Mesothelial cell of epicardium (in vitro differentiated cells): ENCODE results near the gene DENND2D. TPM values are rescaled to one million over a fixed set of nuclear protein-coding genes. Genes with fewer than 3 reads are reported as not detected.

Source experiments
- DNase-seq, 2 experiments: peaks; one replicate each; pipeline ENCODE4 v3.0.0; 2021; ENCODE audit warnings: low spot score in 2 of 2; ENCODE audit not compliant: unreplicated experiment in 2 of 2
- H3K27ac Mint-ChIP-seq: 2 replicates; pipeline ENCODE4 v1.8.0; 2021; ENCODE audit warnings: mixed read lengths
- H3K27me3 Mint-ChIP-seq: 2 replicates; pipeline ENCODE4 v1.8.0; 2021; ENCODE audit warnings: low read depth, mixed read lengths
- H3K36me3 Mint-ChIP-seq: 2 replicates; pipeline ENCODE4 v1.8.0; 2021; ENCODE audit warnings: mixed read lengths
- H3K4me1 Mint-ChIP-seq: 2 replicates; pipeline ENCODE4 v1.8.0; 2021; ENCODE audit warnings: mixed read lengths
- H3K4me3 Mint-ChIP-seq: 2 replicates; pipeline ENCODE4 v1.8.0; 2021; ENCODE audit warnings: mild to moderate bottlenecking, moderate library complexity, mixed read lengths
- H3K9me3 Mint-ChIP-seq: 2 replicates; pipeline ENCODE4 v1.8.0; 2021; ENCODE audit warnings: mixed read lengths
- total RNA-seq: library from RNA; stranded (reverse); gene quantifications from 3 replicates; pipeline ENCODE4 v1.2.1, GENCODE V29; 2021
- TF ChIP-seq, protein P1 (sequence below): fragments of 200-600 bp; sonication (generic); IDR thresholded peaks from one replicate; pipeline ENCODE4 v1.5.0; 2021; ENCODE audit warnings: antibody characterized with exemption; ENCODE audit not compliant: unreplicated experiment

The DENND2D gene
- total RNA-seq, 1 donor from 2014 or later: 4.8 TPM

DNA sequence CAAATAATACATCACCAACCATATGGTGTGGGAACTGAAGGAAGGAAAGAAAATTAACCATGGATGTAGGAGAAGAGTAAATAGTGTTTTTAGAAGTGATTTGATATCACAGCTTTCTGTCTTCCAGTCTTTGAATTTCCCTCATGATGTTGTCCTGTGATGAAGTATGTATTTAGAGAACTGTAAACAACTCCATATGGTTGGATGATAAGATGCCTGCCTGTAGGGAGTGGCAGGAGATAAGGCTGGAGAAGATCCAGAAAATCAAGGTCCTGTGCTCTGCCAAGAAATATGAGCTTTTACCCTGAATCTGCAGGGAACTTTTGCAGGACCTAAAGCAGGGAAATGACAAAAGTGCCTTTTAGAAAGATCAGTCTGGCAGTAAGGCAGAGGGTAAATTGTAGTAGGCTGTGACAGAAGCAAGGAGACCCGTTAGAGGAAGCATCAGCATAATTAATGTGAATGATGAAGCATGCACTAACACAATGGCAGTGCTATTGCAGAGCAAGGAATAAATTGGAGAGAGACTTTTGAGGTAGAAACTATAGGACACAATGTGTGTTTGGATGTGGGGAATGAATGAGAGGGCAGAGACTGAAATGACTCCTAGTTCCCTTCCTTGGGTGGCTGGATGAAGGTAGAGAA lies 38.5 kb downstream of the DENND2D start:
- H3K27ac Mint-ChIP-seq: peak overlapping the region; percentile 54

DNA sequence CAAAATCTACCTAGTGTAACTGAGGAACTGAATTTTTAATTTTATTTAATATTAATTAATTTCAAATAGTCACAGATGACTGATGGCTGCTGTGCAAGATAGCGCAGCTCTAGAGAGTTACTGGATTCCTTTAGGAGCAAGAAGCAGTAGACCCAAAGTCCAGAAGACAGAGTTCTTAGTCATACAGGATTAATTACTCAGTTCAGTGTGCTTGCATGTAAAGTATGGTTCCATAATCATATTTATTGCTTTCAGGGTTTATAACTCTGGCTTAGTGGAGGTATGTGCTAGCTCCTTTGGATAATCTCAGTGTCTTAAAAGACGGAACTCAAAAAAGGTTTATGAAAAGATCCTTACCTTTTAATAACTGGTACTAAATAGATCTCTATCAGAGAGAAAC lies 43.0 kb downstream of the DENND2D start:
- Mint-ChIP-seq H3K4me3 (no peak overlapping the region), H3K9me3 (peaks cover 20% of the 10 kb centered on the region), H3K27me3 (no peaks in the 10 kb centered on the region), H3K4me1 (peaks cover 14% of the 10 kb centered on the region), H3K36me3 (peaks cover 38% of the 10 kb centered on the region), H3K27ac (no peak overlapping the region)
- no peak for DNase-seq
- TF ChIP-seq, protein P1, sequence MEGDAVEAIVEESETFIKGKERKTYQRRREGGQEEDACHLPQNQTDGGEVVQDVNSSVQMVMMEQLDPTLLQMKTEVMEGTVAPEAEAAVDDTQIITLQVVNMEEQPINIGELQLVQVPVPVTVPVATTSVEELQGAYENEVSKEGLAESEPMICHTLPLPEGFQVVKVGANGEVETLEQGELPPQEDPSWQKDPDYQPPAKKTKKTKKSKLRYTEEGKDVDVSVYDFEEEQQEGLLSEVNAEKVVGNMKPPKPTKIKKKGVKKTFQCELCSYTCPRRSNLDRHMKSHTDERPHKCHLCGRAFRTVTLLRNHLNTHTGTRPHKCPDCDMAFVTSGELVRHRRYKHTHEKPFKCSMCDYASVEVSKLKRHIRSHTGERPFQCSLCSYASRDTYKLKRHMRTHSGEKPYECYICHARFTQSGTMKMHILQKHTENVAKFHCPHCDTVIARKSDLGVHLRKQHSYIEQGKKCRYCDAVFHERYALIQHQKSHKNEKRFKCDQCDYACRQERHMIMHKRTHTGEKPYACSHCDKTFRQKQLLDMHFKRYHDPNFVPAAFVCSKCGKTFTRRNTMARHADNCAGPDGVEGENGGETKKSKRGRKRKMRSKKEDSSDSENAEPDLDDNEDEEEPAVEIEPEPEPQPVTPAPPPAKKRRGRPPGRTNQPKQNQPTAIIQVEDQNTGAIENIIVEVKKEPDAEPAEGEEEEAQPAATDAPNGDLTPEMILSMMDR: no peak

More for the DNA sequence above, 38.5 kb downstream of the DENND2D start:
- H3K9me3 Mint-ChIP-seq: no peaks in the 10 kb centered on the region
- TF ChIP-seq, protein P1: no peak
- peaks cover 8% of the 10 kb centered on the region for H3K36me3 Mint-ChIP-seq
- H3K27me3 Mint-ChIP-seq: no peaks in the 10 kb centered on the region
- H3K4me3 Mint-ChIP-seq: no peak overlapping the region
- H3K4me1 Mint-ChIP-seq: peaks cover 10% of the 10 kb centered on the region
- no peak for DNase-seq

DNA sequence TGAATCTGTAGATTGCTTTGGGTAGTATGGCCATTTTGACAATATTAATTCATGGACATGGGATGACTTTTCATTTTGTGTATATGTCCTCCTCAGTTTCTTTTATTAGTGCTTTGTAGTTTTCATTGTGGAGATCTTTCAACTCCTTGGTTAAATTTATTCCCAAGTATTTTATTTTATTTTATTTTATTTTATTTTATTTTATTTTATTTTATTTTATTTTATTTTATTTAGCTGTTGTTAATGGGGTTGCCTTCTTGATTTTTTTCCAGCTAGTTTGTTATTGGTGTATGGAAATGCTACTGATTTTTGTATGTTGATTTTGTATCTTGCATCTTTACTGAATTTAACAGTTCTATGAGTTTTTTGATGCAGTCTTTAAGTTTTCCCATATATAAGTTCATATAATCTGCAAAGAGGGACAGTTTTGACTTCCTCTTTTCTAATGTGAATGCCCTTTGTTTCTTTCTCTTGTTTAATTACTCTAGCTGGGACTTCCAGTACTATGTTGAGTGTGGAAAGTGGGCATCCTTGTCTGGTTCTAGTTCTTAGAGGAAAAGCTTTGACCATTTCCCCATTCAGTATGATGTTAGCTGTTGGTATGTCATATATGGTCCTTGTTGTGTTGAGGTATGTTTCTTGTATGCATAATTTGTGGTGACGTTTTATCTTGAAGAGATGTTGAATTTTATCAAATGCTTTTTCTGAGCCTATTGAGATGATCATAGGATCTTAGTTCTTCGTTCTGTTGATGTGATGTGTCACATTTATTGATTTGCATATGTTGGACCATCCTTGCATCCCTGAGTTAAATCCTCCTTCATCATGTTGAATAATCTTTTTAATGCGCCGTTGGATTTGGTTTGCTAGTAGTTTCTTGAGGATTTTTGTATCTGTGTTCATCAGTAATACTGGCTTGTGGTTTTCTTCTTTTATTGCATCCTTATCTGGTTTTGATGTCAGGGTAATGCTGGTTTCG lies 46.1 kb downstream of the DENND2D start:
- H3K9me3 Mint-ChIP-seq: peaks cover 20% of the 10 kb centered on the region
- TF ChIP-seq, protein P1: no peak
- no peak overlapping the region for H3K27ac Mint-ChIP-seq
- H3K36me3 Mint-ChIP-seq: peaks cover 46% of the 10 kb centered on the region
- H3K27me3 Mint-ChIP-seq: no peaks in the 10 kb centered on the region
- H3K4me1 Mint-ChIP-seq: peaks cover 5% of the 10 kb centered on the region
- H3K4me3 Mint-ChIP-seq: no peak overlapping the region
- no peak for DNase-seq

DNA sequence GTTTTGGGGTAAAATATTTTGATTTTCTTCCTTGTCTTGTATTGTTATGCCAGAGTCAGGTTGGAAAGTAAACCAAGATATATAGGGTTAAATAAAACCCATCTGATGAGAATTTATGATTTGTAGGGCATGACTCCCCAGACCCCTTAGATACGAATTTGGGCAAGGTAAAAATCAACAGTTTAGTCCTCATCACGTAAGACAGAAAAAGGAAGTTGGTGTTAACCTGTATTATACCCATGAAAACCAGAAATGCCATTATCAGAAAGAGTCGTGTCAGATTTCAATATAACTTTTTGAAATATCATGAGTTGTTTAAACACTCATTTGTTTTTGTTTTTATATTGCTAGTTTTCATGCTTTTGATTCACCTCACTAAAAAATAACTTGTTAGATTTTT lies 48.6 kb downstream of the DENND2D start:
- Mint-ChIP-seq H3K4me3 (no peak overlapping the region), H3K27me3 (no peaks in the 10 kb centered on the region), H3K36me3 (peaks cover 50% of the 10 kb centered on the region), H3K9me3 (peaks cover 20% of the 10 kb centered on the region), H3K4me1 (peaks cover 5% of the 10 kb centered on the region), H3K27ac (no peak overlapping the region)
- TF ChIP-seq, protein P1: no peak
- DNase-seq: no peak

DNA sequence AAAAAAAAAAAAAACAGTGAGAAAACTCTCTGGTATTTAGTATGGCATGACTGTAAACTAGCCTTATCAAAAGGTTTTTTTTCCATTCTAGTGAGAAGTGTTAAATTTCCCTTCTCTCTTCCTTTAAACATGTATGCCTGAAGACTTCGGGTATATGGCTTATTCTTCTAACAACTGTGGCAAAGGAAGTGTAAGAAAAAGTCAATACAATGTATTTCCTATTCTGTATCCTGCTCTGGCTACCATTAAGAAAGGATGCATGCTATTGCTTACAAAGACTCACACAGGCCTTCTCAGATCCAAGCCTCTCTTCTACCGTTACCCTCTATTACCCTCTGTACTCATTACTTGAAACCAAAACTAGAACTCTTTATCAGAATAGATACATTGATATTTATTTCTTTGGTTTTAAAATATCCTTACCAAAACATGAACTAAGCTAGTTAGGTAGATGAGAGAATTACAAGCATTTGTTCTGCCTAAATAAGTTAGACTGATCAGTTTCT lies 52.0 kb downstream of the DENND2D start:
- H3K36me3 Mint-ChIP-seq: peaks cover 26% of the 10 kb centered on the region
- H3K27ac Mint-ChIP-seq: no peak overlapping the region
- H3K4me1 Mint-ChIP-seq: no peaks in the 10 kb centered on the region
- TF ChIP-seq, protein P1: no peak
- DNase-seq: no peak
- no peak overlapping the region for H3K4me3 Mint-ChIP-seq
- peaks cover 2% of the 10 kb centered on the region for H3K9me3 Mint-ChIP-seq
- no peaks in the 10 kb centered on the region for H3K27me3 Mint-ChIP-seq
